Stomach (tissue), 4 donors: Measurements from ENCODE around the gene MAMDC2.

ENCODE experiments used
- CTCF ChIP-seq, 7 experiments: fragments of 450-650 bp in 4 of 7; fragments of 200-600 bp in 3 of 7; sonication (generic) in 3 of 7; IDR thresholded peaks; one replicate each; pipeline ENCODE4 v1.5.1; 2016 to 2019; ENCODE audit warnings: antibody characterized with exemption in 7 of 7, control low read depth in 2 of 7, mild to moderate bottlenecking in 1 of 7
- EP300 ChIP-seq: sonication (generic); formaldehyde crosslinking; IDR thresholded peaks from one replicate; pipeline ENCODE4 v1.6.1; 2017; ENCODE audit warnings: antibody characterized with exemption
- POLR2A ChIP-seq, 4 donors: fragments of 450-650 bp; IDR thresholded peaks; one replicate each; pipeline ENCODE4 v1.6.1; 2016; ENCODE audit warnings: antibody characterized with exemption in 4 of 4, control low read depth in 2 of 4, mild to moderate bottlenecking in 1 of 4, moderate library complexity in 1 of 4

DNA sequence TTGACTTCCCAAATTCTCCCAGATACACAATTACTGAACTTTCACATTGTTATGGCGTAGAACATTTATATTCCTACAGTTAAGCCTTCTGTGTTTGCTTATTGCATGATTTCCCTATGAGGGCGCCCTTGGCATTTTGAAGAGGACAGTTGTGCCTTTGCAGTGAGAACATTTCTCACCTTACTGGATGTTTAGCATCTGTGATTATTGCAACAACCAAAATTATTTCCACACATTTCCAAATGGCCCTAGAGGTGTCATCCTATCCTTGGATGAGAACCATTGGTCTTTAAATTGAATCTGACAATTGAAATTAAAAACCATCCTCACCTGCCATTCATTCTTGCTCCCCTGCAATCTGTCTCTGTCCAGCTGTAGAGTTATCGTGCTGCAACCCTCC lies 104.0 kb downstream of the MAMDC2 start:
- TF ChIP-seq EP300, result no peak
- no peak for TF ChIP-seq CTCF (IDR thresholded peaks at IDR 0.05)
- TF ChIP-seq POLR2A (IDR thresholded peaks at IDR 0.05), result no peak
